Mucosa of rectum (tissue), 2 donors: ENCODE results near the gene OR2T5.
"Not testable (repeated sequence)": the region's sequence is repeated elsewhere in the genome, so short reads cannot be mapped to it uniquely, and the experiment has no call there.

Experiments
- H3K27ac ChIP-seq, 2 donors: one replicate each; pipeline ENCODE4 v1.7.0; 2013; ENCODE audit warnings: inconsistent platforms in 2 of 2, low read depth in 2 of 2, low read length in 2 of 2
- H3K27me3 ChIP-seq, 2 donors: one replicate each; pipeline ENCODE4 v1.7.0; 2013; ENCODE audit warnings: low read length in 2 of 2; ENCODE audit not compliant: control insufficient read depth in 2 of 2, insufficient read depth in 2 of 2
- H3K36me3 ChIP-seq, 2 donors: one replicate each; pipeline ENCODE4 v1.7.0; 2013; ENCODE audit warnings: low read length in 2 of 2; ENCODE audit not compliant: control insufficient read depth in 2 of 2, insufficient read depth in 2 of 2
- H3K4me1 ChIP-seq, 2 donors: one replicate each; pipeline ENCODE4 v1.7.0; 2013; ENCODE audit warnings: low read length in 2 of 2, mild to moderate bottlenecking in 1 of 2; ENCODE audit not compliant: control insufficient read depth in 2 of 2, insufficient read depth in 2 of 2
- H3K4me3 ChIP-seq, 2 donors: one replicate each; pipeline ENCODE4 v1.7.0; 2013; ENCODE audit warnings: low read length in 2 of 2
- H3K9ac ChIP-seq, 2 donors: one replicate each; pipeline ENCODE4 v1.7.0; 2013; ENCODE audit warnings: low read length in 2 of 2, low read depth in 1 of 2, mild to moderate bottlenecking in 1 of 2
- H3K9me3 ChIP-seq, 2 donors: one replicate each; pipeline ENCODE4 v1.7.0; 2013; ENCODE audit warnings: low read length in 2 of 2; ENCODE audit not compliant: control insufficient read depth in 2 of 2
- donor health status: healthy.
- donor health status: Normal muscosa, but diverticular disease.

Gene OR2T5, protein sequence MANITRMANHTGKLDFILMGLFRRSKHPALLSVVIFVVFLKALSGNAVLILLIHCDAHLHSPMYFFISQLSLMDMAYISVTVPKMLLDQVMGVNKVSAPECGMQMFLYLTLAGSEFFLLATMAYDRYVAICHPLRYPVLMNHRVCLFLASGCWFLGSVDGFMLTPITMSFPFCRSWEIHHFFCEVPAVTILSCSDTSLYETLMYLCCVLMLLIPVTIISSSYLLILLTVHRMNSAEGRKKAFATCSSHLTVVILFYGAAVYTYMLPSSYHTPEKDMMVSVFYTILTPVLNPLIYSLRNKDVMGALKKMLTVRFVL

DNA sequence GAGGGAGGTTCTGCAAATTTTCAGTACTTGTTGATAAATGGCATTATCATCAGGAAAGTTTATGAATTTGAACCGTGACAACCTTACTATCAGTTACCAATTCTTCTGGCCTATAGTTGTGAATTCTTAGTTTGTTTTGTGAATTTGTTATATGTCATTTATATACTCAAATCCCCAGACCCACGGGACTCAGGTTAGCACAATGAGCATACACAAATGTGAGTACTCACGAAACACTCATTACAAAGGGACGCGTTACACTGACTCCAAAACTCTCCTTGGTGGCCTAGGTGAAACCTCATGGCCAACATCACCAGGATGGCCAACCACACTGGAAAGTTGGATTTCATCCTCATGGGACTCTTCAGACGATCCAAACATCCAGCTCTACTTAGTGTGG is at the start of gene OR2T5:
TSS of gene OR2T5 (plus strand) at position 301 of the 400 bp plus-strand sequence. CDS start at position 301, 0 bp downstream.
- not testable (repeated sequence) for H3K9me3 ChIP-seq, H3K4me3 ChIP-seq, H3K4me1 ChIP-seq, H3K27ac ChIP-seq, H3K9ac ChIP-seq, H3K36me3 ChIP-seq, H3K27me3 ChIP-seq

DNA sequence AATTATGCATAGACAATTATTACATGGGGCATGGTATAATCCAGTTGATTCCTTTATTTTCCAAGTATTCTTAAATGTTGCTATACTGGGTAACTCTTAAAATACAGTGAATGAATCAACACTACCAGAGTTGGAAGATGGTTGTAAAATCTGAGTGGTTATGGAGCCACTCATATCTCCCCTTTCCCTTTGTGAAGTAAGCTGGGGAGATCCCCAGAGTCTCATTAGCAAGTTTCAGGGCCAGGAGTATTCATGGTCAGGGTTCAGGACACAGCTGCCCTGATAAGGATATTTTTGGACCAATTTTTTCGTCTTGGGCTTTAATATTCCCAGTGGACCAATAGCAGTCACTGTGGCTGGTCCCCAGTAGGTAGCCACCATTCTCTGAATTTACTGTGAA is 49.7 kb upstream of the OR2T5 start:
- H3K9ac ChIP-seq, H3K27ac ChIP-seq, H3K4me1 ChIP-seq, H3K27me3 ChIP-seq, H3K9me3 ChIP-seq, H3K4me3 ChIP-seq, H3K36me3 ChIP-seq: not testable (repeated sequence)

DNA sequence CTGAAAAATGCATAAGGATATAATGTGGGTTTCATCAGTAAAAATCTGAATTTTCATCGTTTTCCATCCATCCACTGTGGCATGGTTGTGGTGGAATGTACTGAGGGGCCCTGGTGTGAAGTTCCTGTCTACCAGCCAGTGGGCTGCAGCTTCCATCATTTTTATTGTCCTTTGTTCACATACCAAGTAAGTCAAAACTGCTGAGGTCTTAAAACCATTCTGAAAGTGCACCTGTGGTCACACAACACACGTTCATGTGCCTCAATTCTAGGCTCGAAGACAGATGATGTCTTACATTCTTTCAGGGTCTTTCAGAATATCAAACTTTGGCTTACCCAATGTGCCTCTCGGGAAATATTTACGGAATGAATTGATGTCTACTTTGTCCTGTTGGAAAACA is 49.1 kb upstream of the OR2T5 start:
- H3K4me1 ChIP-seq, H3K27me3 ChIP-seq, H3K36me3 ChIP-seq, H3K9me3 ChIP-seq, H3K4me3 ChIP-seq, H3K27ac ChIP-seq, H3K9ac ChIP-seq: not testable (repeated sequence)

DNA sequence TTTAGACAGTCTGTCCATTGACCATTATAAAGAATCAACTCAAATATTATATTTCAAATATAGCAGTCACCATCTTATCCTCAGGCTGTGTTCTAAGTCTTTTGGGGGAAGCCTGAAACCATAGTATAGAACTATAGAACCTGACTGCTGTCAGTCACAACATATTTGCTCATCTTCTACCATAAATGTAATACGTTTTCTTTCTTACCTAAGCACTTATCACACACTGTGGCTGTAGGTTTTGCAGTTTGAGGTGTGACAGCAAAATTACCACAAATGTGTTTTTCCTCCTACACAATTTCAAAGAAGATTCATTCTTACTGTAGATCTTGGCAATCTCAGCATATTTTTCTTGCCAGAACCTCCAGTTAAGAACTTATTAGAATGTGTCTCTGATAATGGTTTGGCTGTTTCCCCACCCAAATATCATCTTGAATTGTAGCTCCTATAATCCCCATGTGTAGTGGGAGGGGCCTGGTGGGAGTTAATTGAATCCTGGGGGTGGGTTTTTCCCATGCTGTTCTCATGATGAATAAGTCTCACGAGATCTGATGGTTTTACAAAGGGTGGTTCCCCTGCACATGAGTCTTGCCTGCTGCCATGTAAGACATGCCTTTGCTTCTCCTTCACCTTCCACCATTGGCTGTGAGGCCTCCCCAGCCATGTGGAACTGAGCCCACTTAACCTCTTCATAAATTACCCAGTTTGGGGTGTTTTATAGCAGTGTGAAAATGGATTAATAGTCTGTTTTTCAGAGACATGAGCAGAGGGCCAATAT is 45.7 kb upstream of the OR2T5 start:
- H3K9ac ChIP-seq, H3K27me3 ChIP-seq, H3K4me1 ChIP-seq, H3K36me3 ChIP-seq, H3K27ac ChIP-seq, H3K4me3 ChIP-seq, H3K9me3 ChIP-seq: not testable (repeated sequence)

DNA sequence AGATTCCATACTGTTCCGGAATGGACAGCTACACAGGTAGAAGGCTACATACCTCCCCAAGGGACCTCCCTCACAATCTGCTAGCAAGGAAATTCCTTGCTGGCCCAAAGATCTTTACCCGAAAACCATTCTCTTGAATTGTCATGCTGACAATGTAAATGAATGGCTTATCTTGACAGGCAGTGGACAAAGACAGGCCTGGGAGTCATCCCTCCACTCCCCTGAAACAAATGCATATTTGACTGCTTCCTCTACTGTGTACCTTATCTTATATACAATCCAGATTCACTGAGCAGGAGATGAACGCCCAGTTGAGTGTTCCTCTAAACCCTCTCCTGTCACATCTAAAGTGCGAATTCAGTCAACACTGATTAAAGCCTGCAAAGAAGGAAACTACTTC is 43.8 kb upstream of the OR2T5 start:
- not testable (repeated sequence) for H3K4me1 ChIP-seq, H3K9me3 ChIP-seq, H3K27me3 ChIP-seq, H3K36me3 ChIP-seq, H3K4me3 ChIP-seq, H3K27ac ChIP-seq, H3K9ac ChIP-seq

DNA sequence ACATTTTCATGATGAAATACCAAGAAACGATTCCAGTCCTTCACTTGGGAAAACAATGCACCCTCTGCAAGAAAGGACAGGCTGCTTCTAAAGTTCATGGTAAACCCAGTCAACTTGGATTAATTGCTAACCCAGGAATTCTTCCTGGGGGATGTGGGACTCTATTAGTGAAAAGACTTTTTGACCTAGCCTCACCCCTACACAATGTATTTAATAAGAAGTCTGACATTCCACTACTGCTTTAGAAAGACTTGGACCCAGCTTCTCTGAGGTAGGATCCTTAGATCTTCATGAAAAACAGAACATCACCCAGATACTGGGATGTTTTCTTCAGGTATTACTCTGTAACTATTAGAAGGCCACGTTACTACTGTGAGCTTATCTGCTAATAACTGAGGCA is 43.0 kb upstream of the OR2T5 start, which contains the start of gene OR2T2:
TSS of gene OR2T2 (plus strand) at position 239 of the 400 bp plus-strand sequence. CDS start 7,161 bp downstream, outside the sequence.
- not testable (repeated sequence) for H3K27ac ChIP-seq, H3K9ac ChIP-seq, H3K9me3 ChIP-seq, H3K27me3 ChIP-seq, H3K36me3 ChIP-seq, H3K4me3 ChIP-seq, H3K4me1 ChIP-seq

DNA sequence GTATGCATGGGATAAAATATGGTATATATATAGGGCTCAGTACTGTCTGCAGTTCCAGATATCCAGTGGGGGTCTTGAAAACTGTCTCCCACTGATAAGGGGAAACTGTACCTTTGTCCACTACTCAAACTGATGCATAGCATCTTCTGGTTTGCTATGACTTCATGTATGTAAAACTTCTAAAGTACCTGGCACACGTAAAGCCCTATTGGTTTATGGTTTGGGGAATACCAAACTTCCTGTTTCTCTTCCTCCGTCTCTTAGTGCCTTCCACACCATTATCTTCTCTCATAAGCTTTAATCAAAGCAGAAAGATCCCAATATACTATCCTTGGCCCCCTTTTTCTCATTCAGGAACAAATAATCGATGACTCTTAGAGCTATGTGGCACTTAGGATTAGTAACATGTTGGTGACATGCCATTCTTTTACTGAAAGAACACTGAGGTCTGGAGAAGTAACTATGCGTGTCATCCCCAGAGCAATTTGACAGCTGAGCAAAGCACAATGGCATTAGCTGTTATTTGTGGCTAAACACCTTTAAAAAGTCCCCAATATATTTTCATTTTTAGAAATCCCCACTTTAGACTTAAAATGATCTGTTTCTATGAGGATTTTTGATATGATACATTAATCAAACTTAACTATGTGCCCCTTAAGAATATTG is 39.8 kb upstream of the OR2T5 start:
- not testable (repeated sequence) for H3K9me3 ChIP-seq, H3K4me3 ChIP-seq, H3K4me1 ChIP-seq, H3K36me3 ChIP-seq, H3K9ac ChIP-seq, H3K27ac ChIP-seq, H3K27me3 ChIP-seq

DNA sequence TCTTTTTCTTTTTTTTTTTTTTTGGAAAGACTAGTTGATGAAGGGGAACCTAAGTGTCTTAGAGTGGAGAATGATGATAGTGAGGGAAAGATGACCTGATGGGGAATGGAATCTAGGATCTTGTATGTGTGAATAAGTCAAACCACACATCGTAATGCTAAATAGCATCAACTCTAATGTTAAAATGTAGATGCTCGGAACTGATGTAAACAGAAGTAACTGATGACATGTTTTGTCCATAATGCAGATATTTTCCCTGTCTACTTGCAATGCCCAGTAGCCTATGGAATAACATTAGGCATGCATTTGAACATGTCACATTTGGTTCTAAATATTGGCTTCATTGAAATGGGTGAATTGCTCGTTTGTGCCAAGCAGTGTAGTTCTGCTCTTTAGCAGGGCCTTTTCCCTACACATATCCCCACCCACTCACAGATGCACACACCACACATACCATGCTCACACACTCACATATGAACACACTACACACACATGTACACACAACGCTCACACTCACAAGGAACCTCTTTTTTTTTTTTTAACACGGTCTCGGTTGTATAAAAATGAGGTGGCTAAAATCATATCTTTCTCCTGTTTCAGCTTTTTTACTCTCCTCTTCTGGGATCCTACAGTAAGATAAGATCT is 38.4 kb upstream of the OR2T5 start:
- not testable (repeated sequence) for H3K9ac ChIP-seq, H3K27me3 ChIP-seq, H3K4me1 ChIP-seq, H3K9me3 ChIP-seq, H3K4me3 ChIP-seq, H3K36me3 ChIP-seq, H3K27ac ChIP-seq

DNA sequence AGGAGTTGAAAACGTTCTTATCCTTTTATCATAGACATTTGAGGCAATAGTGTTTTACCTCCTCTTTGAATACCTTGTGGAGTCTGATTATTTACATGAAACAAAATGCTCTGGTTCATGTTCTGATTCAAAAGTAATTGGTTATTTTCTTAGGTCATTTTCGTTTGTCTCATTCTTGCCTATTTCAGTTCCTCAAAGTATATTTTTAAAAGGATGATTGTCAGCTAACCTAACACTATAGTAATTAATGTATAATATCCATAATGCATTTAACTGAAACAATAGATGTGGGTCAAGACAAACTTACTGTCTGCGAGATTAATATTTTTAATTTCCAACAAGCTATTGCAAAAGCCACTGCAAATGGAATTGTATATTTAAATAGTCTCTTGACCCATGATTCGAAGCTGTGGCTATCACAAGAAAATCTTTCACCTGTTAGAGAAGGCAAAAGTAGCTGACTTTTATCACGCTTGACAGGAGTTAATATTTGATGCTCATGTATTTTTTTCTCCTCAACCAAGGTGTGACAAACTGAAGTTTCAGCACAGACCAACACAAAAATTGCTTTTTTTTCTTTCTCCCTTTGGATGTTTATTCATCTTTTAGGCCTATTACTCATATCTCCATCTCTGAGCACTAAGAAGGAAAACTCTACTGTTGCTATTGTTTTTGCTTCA is 37.8 kb upstream of the OR2T5 start:
- H3K9me3 ChIP-seq, H3K27ac ChIP-seq, H3K9ac ChIP-seq, H3K36me3 ChIP-seq, H3K4me3 ChIP-seq, H3K4me1 ChIP-seq, H3K27me3 ChIP-seq: not testable (repeated sequence)
